Neural cell (in vitro differentiated cells): Measurements from ENCODE around the gene SFT2D1. TPM values are rescaled to one million over a fixed set of nuclear protein-coding genes. Genes with fewer than 3 reads are reported as not detected.

Source experiments
- H2AFZ ChIP-seq: fragments of 200-600, 300-800 bp; sonication (generic), shearing (Covaris generic); 2 replicates; pipeline ENCODE4 v1.6.0; 2014; ENCODE audit warnings: low read depth, mild to moderate bottlenecking, antibody characterized with exemption, low read length, moderate library complexity
- H3F3A ChIP-seq: fragments of 200-600 bp; shearing (Covaris generic); 2 replicates; pipeline ENCODE4 v1.6.1; 2016; ENCODE audit warnings: mild to moderate bottlenecking, moderate library complexity, mixed read lengths, antibody characterized with exemption, low read length; ENCODE audit not compliant: insufficient read depth, poor library complexity, severe bottlenecking
- H3K27ac ChIP-seq: fragments of 200-600, 300-800 bp; sonication (generic), shearing (Covaris generic); 2 replicates; pipeline ENCODE4 v1.5.1; 2014; ENCODE audit warnings: mild to moderate bottlenecking, low read length, moderate library complexity
- H3K27me3 ChIP-seq: fragments of 300-800, 200-600 bp; sonication (generic), shearing (Covaris generic); 2 replicates; pipeline ENCODE4 v1.6.0; 2014; ENCODE audit warnings: mild to moderate bottlenecking, low read depth, low read length, moderate library complexity; ENCODE audit not compliant: insufficient read depth
- H3K36me3 ChIP-seq: fragments of 300-800, 200-600 bp; sonication (generic), shearing (Covaris generic); 2 replicates; pipeline ENCODE4 v1.5.1; 2014; ENCODE audit warnings: mild to moderate bottlenecking, antibody characterized with exemption, low read length, moderate library complexity; ENCODE audit not compliant: insufficient read depth
- H3K4me2 ChIP-seq: fragments of 300-800, 200-600 bp; sonication (generic), shearing (Covaris generic); 2 replicates; pipeline ENCODE4 v1.6.0; 2014; ENCODE audit warnings: mild to moderate bottlenecking, low read length
- H3K4me3 ChIP-seq: fragments of 300-800, 200-600 bp; sonication (generic), shearing (Covaris generic); 2 replicates; pipeline ENCODE4 v1.5.1; 2014; ENCODE audit warnings: mild to moderate bottlenecking, low read length, moderate library complexity
- H3K79me2 ChIP-seq: fragments of 200-600 bp; shearing (Covaris generic); replicated peaks from 2 replicates; pipeline ENCODE4 v1.6.0; 2014; ENCODE audit warnings: mild to moderate bottlenecking, low read length, moderate library complexity; ENCODE audit not compliant: insufficient read depth
- H3K9ac ChIP-seq: fragments of 300-800, 200-600 bp; sonication (generic), shearing (Covaris generic); 2 replicates; pipeline ENCODE4 v1.6.1; 2016; ENCODE audit warnings: mild to moderate bottlenecking, low read length, mixed read lengths
- H3K9me2 ChIP-seq: fragments of 200-600 bp; shearing (Covaris generic); 2 replicates; pipeline ENCODE4 v1.6.1; 2016; ENCODE audit warnings: mild to moderate bottlenecking, low read length, mixed read lengths; ENCODE audit not compliant: insufficient read depth
- H3K9me3 ChIP-seq: fragments of 200-600, 300-800 bp; sonication (generic), shearing (Covaris generic); 2 replicates; pipeline ENCODE4 v1.6.1; 2016; ENCODE audit warnings: mild to moderate bottlenecking, mixed run types, low read length, moderate library complexity, mixed read lengths
- H4K20me1 ChIP-seq: fragments of 200-600 bp; shearing (Covaris generic); 2 replicates; pipeline ENCODE4 v1.6.1; 2016; ENCODE audit warnings: mild to moderate bottlenecking, mixed run types; ENCODE audit not compliant: insufficient read depth
- CTCF ChIP-seq: fragments of 450-650 bp; IDR thresholded peaks from 2 replicates; pipeline ENCODE4 v1.5.1; 2014; ENCODE audit warnings: antibody characterized with exemption, mild to moderate bottlenecking, moderate library complexity; ENCODE audit not compliant: poor library complexity, severe bottlenecking
- EP300 ChIP-seq: fragments of 450-650 bp; conservative IDR thresholded peaks from 2 replicates; pipeline ENCODE4 v1.6.1; 2014; ENCODE audit warnings: antibody characterized with exemption, mild to moderate bottlenecking, moderate library complexity; ENCODE audit not compliant: poor library complexity, severe bottlenecking
- EZH2 ChIP-seq: fragments of 200-600, 300-800 bp; shearing (Covaris generic), sonication (generic); IDR thresholded peaks from 2 replicates; pipeline ENCODE4 v1.6.1; 2014; ENCODE audit warnings: antibody characterized with exemption, low read length, borderline replicate concordance, mild to moderate bottlenecking; ENCODE audit not compliant: insufficient read depth, poor library complexity, severe bottlenecking
- MXI1 ChIP-seq: fragments of 450-650 bp; conservative IDR thresholded peaks from 2 replicates; pipeline ENCODE4 v1.6.1; 2014; ENCODE audit warnings: antibody characterized with exemption, mild to moderate bottlenecking; ENCODE audit not compliant: poor library complexity, severe bottlenecking
- POLR2AphosphoS5 ChIP-seq: IDR thresholded peaks from 2 replicates; pipeline ENCODE4 v1.6.1; 2012
- RAD21 ChIP-seq: fragments of 450-650 bp; conservative IDR thresholded peaks from 2 replicates; pipeline ENCODE4 v1.6.1; 2014; ENCODE audit warnings: antibody characterized with exemption, mild to moderate bottlenecking, moderate library complexity
- REST ChIP-seq: IDR thresholded peaks from 2 replicates; pipeline ENCODE4 v1.6.1; 2012; ENCODE audit warnings: borderline replicate concordance
- SMC3 ChIP-seq: fragments of 450-650 bp; conservative IDR thresholded peaks from 2 replicates; pipeline ENCODE4 v1.6.1; 2014; ENCODE audit warnings: antibody characterized with exemption, mild to moderate bottlenecking, moderate library complexity; ENCODE audit not compliant: poor library complexity
- TAF1 ChIP-seq: IDR thresholded peaks from 2 replicates; pipeline ENCODE4 v1.6.1; 2012; ENCODE audit warnings: low read depth
- polyA plus RNA-seq: library from polyadenylated mRNA; depleted of rRNA; stranded (reverse); fragments of >200 nt; gene quantifications from 2 replicates; pipeline ENCODE4 v1.2.3, GENCODE V29; 2014

SFT2D1 gene
- polyA plus RNA-seq, 1 donor from 2014 or later, result 81.7 TPM

DNA sequence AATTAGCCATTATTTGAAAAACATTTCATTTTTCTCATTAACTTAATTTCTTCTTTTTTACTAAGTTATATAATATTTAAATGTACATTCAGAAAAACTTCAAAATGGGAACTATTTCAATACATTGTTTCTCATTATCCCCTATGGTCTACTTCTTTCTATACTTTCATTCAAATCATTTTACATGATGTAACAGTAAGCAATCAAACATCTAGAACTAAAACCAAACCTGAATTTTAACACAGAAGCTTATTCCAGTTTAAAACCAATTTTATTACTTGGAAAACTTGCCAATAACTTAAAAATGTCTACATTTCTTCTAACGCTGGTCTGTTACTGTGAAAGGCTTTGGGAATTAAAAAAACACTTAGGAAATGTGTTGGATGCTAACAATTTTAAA, 29.5 kb downstream of the SFT2D1 start:
- Histone ChIP-seq H3K4me2 (no peak overlapping the region), H3K36me3 (no peaks in the 10 kb centered on the region), H3K9ac (no peak overlapping the region), H3K27me3 (peaks cover 30% of the 10 kb centered on the region), H3K4me3 (no peak overlapping the region), H3K27ac (no peak overlapping the region), H2AFZ (no peak overlapping the region), H3F3A (no peaks in the 10 kb centered on the region), H4K20me1 (no peaks in the 10 kb centered on the region), H3K79me2 (no peaks in the 10 kb centered on the region), H3K9me3 (no peaks in the 10 kb centered on the region), H3K9me2 (no peaks in the 10 kb centered on the region)
- TF ChIP-seq SMC3, result no peak
- TF ChIP-seq POLR2AphosphoS5, result no peak
- no peak for TF ChIP-seq RAD21
- no peak for TF ChIP-seq EZH2
- TF ChIP-seq CTCF, result no peak
- TF ChIP-seq EP300, result no peak
- no peak for TF ChIP-seq TAF1
- TF ChIP-seq REST, result no peak
- TF ChIP-seq MXI1, result no peak

- no peak overlapping the region for H2AFZ ChIP-seq
- no peaks in the 10 kb centered on the region for H3K9me2 ChIP-seq
- no peaks in the 10 kb centered on the region for H4K20me1 ChIP-seq
- H3K36me3 ChIP-seq, result no peaks in the 10 kb centered on the region
- H3K9ac ChIP-seq, result no peak overlapping the region
- H3K27me3 ChIP-seq, result peaks cover 51% of the 10 kb centered on the region
- no peak overlapping the region for H3K27ac ChIP-seq
- H3K4me2 ChIP-seq, result no peak overlapping the region
- TF ChIP-seq EZH2, result no peak
- TF ChIP-seq MXI1, result no peak
- no peak for TF ChIP-seq CTCF
- TF ChIP-seq SMC3, result no peak
- H3K9me3 ChIP-seq, result no peaks in the 10 kb centered on the region
- H3K79me2 ChIP-seq, result no peaks in the 10 kb centered on the region
- no peak overlapping the region for H3K4me3 ChIP-seq
- no peaks in the 10 kb centered on the region for H3F3A ChIP-seq
Measured at GRCh38 chr6:166310634-166311033, 31.7 kb downstream of the SFT2D1 start.
